Thyroid gland (tissue), 4 donors: ENCODE results near the gene KRTAP9-1. TPM values are rescaled to one million over a fixed set of nuclear protein-coding genes. Genes with fewer than 3 reads are reported as not detected.
"Not testable (repeated sequence)": the region's sequence is repeated elsewhere in the genome, so short reads cannot be mapped to it uniquely, and the experiment has no call there.

ENCODE experiments used
- DNase-seq, 2 donors: peaks; one replicate each; pipeline ENCODE4 v3.0.0-alpha.2; 2019
- H3K27ac ChIP-seq, 3 donors: fragments of 200-600 bp; sonication (generic); 1 replicate in 2 of 3; 2 replicates in 1 of 3; pipeline ENCODE4 v1.5.1; 2016 to 2019; ENCODE audit warnings: mild to moderate bottlenecking in 1 of 3, moderate library complexity in 1 of 3
- H3K27me3 ChIP-seq: fragments of 200-600 bp; sonication (generic); one replicate; pipeline ENCODE4 v1.5.1; 2019
- H3K36me3 ChIP-seq, 2 donors: fragments of 200-600 bp; sonication (generic); one replicate each; pipeline ENCODE4 v1.5.1; 2016 to 2019
- H3K4me1 ChIP-seq, 2 donors: fragments of 200-600 bp; sonication (generic); one replicate each; pipeline ENCODE4 v1.5.1; 2017 to 2019
- H3K4me3 ChIP-seq, 3 donors: fragments of 200-600 bp; sonication (generic); replicated peaks in 1 of 3; 1 replicate in 2 of 3; 2 replicates in 1 of 3; pipeline ENCODE4 v1.5.1; 2016; ENCODE audit warnings: mild to moderate bottlenecking in 1 of 3
- H3K9me3 ChIP-seq: fragments of 200-600 bp; sonication (generic); one replicate; pipeline ENCODE4 v1.5.1; 2017
- CTCF ChIP-seq, 6 experiments: fragments of 200-600 bp in 3 of 6; fragments of 450-650 bp in 3 of 6; sonication (generic) in 3 of 6; IDR thresholded peaks; one replicate each; pipeline ENCODE4 v1.5.1; 2016 to 2019; ENCODE audit warnings: antibody characterized with exemption in 6 of 6, mild to moderate bottlenecking in 2 of 6, inconsistent platforms in 1 of 6, moderate library complexity in 1 of 6
- POLR2A ChIP-seq, 2 donors: fragments of 450-650 bp; IDR thresholded peaks; one replicate each; pipeline ENCODE4 v1.6.1; 2017; ENCODE audit warnings: antibody characterized with exemption in 2 of 2, mild to moderate bottlenecking in 2 of 2, moderate library complexity in 1 of 2
- WGBS, 2 donors: methylation state at CpG; one replicate each; pipeline ENCODE4 v1.1.5; 2017; 5-methylcytosine and 5-hydroxymethylcytosine counted together
- intact Hi-C: fragments of 100-400 bp; cut with DNase I; formaldehyde crosslinking; loops from one replicate; pipeline ENCODE4 v1.15.1; 2023
- total RNA-seq, 4 donors: library from RNA; depleted of rRNA; stranded (reverse); fragments of >200 nt; gene quantifications; one replicate each; pipeline ENCODE4 v1.2.3, GENCODE V29; 2016

Gene KRTAP9-1
- not detected for total RNA-seq

DNA sequence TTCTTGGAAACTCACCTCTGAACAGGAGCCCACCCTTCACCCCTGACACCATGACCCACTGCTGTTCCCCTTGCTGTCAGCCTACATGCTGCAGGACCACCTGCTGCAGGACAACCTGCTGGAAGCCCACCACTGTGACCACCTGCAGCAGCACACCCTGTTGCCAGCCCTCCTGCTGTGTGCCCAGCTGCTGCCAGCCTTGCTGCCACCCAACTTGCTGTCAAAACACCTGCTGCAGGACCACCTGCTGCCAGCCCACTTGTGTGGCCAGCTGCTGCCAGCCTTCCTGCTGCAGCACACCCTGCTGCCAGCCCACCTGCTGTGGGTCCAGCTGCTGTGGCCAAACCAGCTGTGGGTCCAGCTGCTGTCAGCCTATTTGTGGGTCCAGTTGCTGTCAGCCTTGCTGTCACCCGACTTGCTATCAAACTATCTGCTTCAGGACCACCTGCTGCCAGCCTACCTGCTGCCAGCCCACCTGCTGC lies at the start of gene KRTAP9-1:
TSS of gene KRTAP9-1 (plus strand) at position 51 of the 482 bp plus-strand sequence. CDS start at position 51, 0 bp downstream.
- H3K27ac ChIP-seq, H3K4me1 ChIP-seq, intact Hi-C loops, H3K36me3 ChIP-seq, H3K9me3 ChIP-seq, H3K4me3 ChIP-seq, DNase-seq, H3K27me3 ChIP-seq: not testable (repeated sequence)
- 57% methylated on average over 1 of the region's 1 CpG; no CpG with 5 or more reads in 1 of the 2 donors for WGBS, 2 donors

DNA sequence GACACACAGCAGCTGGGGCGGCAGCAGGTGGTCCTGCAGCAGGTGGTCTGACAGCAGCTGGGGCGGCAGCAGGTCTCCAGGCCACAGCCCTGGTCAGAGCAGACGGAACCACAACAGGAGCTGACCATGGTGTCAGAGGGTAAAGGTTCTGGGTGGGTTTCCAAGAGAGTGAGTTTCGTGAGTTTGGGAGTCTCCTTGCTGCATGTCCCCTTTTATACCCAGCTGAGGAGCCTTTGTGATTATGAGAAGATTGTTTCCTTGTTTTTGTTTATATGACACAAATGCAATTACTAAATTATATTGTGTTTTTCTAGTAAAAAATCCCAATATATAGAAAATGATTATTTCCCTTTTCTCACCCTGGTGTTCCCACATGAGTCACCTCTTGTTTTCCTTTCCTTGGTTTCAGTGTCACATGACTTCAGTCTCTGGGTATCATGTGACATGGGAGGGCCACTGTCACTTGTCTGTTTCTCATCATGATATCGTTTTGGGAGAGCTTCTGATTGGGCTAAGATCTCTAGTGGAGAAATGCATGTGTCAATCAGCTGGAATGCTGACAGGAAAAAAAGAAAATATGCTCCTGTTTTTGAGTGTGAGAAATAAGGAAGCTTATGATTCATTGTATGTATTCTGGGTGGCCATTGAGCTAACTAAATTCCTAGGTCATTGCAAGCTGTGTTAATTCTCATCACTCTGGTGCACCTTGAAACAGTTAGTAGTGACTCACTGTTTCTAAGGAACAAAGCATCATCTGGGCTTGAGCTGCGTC lies 49.1 kb upstream of the KRTAP9-1 start, which contains the start of gene KRTAP4-6:
TSS of gene KRTAP4-6 (minus strand) at position 185 of the 772 bp plus-strand sequence. CDS start at position 128, 57 bp downstream.
- no peaks in the 10 kb centered on the region for H3K36me3 ChIP-seq
- H3K4me1 ChIP-seq, result no peaks in the 10 kb centered on the region
- no peaks in the 10 kb centered on the region for H3K9me3 ChIP-seq
- no peak within 1 kb of the TSS for H3K27ac ChIP-seq
- intact Hi-C loops, result no loop called here
- DNase-seq, result no peak
- H3K27me3 ChIP-seq, result no peaks in the 10 kb centered on the region
- TF ChIP-seq POLR2A (IDR thresholded peaks at IDR 0.05) (no peak), CTCF (IDR thresholded peaks at IDR 0.05) (no peak)
- H3K4me3 ChIP-seq, result no peak within 1 kb of the TSS
- 82 to 93% methylated on average over 5 to 6 of the region's 6 CpGs for WGBS, 2 donors

DNA sequence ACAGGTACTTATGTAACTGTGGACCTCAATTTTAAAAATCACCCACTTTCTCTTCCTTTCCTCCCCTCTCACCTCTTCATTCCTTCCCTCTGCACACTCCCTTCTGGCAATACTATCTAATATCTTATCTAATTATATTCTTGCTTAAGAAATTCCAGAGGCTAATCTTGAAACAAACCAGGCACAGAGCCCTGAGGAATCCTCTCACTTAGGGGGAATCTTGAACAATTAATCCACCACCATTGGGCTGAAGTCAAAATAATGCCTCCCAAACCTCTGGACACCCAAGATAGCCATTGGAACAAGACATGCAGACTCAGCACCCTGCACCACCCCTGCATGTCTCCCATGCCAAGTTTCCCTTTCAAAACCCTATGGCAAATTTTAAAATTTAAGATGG lies 48.3 kb upstream of the KRTAP9-1 start:
- TF ChIP-seq CTCF (IDR thresholded peaks at IDR 0.05) (no peak), POLR2A (IDR thresholded peaks at IDR 0.05) (no peak)
- intact Hi-C loops, result no loop called here

DNA sequence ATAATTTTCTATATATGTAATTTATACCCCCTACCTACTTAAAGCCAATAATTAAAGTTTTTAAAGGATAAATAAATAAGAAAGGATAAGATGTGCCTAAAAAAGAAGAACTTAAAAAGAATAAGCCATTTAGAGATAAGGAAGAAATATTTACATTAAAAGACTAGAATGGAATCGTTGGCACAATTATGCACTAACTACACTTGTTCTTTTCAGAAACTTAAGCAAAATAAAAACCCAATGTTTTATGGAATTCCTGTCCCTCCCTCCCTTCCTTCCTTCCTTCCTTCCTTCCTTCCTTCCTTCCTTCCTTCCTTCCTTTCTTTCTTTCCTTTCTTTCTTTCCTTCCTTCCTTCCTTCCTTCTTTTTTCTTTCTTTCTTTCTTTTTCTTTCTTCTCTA lies 44.8 kb upstream of the KRTAP9-1 start:
- Histone ChIP-seq H3K9me3 (no peaks in the 10 kb centered on the region), H3K27ac (no peak overlapping the region), H3K27me3 (no peaks in the 10 kb centered on the region), H3K36me3 (no peaks in the 10 kb centered on the region), H3K4me3 (no peak overlapping the region), H3K4me1 (no peaks in the 10 kb centered on the region)
- WGBS, 2 donors, result 87 to 91% methylated on average over 1 of the region's 1 CpG
- no peak for TF ChIP-seq CTCF (IDR thresholded peaks at IDR 0.05)
- TF ChIP-seq POLR2A (IDR thresholded peaks at IDR 0.05), result no peak
- intact Hi-C loops, result no loop called here
- no peak for DNase-seq

More for the DNA sequence above, 48.3 kb upstream of the KRTAP9-1 start:
- no peaks in the 10 kb centered on the region for H3K9me3 ChIP-seq
- H3K27ac ChIP-seq, result no peak overlapping the region
- no peak for DNase-seq
- no peaks in the 10 kb centered on the region for H3K4me1 ChIP-seq
- H3K36me3 ChIP-seq, result no peaks in the 10 kb centered on the region
- no peak overlapping the region for H3K4me3 ChIP-seq
- no peaks in the 10 kb centered on the region for H3K27me3 ChIP-seq

DNA sequence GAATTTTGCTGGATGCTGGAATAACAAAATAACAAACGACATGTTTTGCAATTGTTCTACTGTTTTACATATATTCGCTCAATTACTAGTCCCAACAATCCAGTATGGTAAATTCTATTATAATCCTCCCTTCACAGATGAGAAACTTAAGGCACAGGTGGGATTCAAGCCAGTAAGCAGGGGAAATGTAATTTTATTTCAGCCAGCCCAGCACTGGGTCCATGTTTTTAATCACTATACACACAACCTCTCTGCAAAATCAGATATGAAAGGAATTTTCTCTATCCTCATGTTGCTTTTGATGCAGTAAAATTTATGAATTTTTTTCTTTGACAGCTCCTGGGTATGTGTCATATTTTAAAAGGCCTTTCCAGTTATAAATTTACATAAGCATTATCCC lies 44.4 kb upstream of the KRTAP9-1 start:
- no peak for DNase-seq
- 91 to 94% methylated on average over 2 of the region's 2 CpGs for WGBS, 2 donors
- Histone ChIP-seq H3K9me3 (no peaks in the 10 kb centered on the region), H3K36me3 (no peaks in the 10 kb centered on the region), H3K27me3 (no peaks in the 10 kb centered on the region), H3K4me3 (no peak overlapping the region), H3K27ac (no peak overlapping the region), H3K4me1 (no peaks in the 10 kb centered on the region)
- intact Hi-C loops, result no loop called here
- TF ChIP-seq CTCF (IDR thresholded peaks at IDR 0.05) (no peak), POLR2A (IDR thresholded peaks at IDR 0.05) (no peak)
